Central memory CD4-positive, alpha-beta T cell (primary cell): ENCODE data around the gene HSD17B8.

Source experiments
- DNase-seq: peaks from one replicate; pipeline ENCODE4 v3.0.0; 2022

Gene HSD17B8

DNA sequence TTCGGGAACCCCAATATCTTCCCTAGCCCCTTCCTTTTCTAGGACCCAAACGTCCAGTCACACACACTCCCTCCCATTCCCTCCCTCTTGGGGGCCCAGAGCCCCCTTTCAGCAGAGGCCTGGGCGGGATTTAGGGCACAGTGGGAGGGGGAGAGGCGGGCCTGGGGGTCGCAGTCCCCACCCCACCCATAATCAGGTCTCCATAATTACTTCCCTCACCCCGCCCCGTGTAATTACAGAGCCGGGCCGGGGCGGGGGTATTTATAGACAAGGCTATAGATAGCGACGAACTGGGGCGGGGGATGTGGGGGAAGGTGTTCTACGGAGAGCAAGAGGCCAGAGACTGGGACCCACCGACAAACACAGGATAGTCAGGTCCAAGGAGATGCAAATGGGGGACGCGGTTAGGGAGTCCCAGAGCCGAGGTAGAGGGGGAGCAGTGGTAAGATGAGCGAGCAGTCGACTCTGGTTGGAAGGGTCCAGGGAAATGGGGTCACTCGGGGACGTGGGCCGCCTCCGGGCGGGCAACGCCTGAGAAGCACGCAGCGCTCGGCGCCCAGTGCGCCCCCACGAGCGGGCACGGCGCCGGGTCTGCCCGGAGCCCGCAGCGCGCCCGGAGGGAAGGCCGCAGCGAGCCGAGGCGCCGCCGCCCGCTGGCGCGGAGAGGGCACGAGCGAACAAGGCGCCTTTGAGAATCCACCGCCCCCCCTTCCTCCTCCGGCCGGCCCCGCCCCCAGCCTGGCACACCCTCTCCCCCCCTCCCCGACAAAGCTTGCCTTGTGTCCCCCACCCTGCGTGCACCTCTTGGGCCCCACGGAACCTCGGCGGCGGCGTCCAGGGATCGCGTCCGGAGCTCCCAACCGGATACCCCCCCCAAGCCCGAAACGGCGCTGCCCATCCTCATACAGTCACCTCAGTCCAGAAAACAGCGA, 11.5 kb upstream of the HSD17B8 start:
- DNase-seq: no peak

DNA sequence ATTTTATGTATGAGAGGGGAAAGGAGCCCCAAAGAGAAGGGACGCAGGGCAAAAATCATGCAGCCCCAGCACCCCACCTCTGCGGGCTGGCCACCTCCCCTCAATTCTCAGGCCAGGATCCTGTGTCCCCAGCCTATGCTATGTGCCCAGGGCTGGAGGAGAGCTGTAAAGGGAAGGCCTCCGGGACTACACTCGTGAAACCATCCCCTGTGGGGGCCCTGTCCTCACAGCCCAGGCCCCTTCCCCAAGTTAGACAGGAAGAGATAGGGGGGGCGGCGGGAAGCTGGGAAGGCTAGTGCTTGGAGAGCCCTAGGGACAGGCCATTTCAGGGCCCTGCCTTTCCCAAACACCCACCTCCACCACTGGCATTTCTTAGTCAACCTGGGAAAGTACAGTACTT, 10.8 kb upstream of the HSD17B8 start:
- no peak for DNase-seq

DNA sequence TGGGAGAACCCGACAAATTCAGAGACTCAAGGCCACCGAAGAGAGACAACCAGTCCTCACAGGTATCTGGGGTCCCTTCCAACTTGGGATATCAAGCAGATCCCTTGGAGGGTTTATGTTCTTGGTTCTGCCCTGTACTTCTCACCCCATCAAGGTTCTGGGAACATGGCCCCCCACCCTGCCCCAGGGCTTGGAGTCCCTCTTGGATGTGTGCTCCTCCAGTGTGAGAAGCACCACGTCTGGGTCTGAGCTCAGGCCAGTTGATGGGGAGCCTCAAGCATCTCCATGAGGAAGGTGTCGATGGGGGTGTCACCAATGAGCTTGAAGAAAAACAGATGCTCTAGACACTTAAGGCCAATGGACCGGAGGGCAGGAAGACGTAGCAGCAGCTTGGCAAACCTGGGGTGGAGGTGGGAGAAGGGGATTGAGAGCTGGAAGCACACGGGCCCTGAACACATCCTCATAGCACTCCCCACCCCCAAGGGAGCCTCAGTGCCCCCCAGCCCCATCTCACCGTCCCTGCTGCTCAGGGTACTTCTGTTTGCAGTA, 9.9 kb upstream of the HSD17B8 start:
- DNase-seq: no peak

DNA sequence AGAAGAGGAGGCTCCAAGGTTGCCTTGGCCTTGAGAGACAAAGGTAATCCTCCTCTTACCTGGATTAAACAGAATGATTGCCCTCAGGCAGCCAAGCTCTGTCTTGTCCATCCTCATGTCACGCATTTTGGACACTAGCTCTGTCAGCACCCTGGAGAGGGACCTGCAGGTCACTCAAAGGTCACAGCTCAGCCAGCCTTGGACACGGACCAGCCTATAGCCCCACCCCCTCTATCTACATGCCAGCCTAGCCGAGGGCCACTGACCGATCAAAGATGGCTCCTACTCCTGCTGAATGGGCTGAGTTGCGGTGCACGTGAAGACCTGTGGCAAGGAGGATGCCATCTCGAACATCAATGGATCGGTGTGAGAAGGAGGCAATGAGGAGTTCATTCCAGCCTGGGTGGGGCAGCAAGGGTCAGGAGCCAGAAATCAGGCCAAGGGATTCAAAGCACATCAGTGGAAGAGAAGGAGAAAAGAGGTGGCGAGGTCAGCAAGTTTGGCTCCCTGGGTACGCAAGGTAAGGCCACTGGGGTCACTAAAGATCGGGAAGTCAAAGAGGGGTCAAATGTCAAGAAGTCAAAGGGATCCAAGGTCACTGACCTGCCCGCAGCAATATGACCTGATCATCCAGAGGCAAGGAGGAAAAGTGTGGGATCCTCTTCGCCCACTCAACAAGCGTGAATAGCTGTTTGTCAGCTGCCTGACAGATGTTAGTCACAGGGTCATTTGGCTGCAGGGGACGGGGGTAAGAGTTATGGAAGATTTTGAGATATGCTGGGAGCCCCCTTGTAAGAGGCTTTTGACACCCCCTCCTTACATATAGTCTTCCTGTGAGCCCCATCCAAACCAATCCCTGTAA, 8.9 kb upstream of the HSD17B8 start:
- no peak for DNase-seq

DNA sequence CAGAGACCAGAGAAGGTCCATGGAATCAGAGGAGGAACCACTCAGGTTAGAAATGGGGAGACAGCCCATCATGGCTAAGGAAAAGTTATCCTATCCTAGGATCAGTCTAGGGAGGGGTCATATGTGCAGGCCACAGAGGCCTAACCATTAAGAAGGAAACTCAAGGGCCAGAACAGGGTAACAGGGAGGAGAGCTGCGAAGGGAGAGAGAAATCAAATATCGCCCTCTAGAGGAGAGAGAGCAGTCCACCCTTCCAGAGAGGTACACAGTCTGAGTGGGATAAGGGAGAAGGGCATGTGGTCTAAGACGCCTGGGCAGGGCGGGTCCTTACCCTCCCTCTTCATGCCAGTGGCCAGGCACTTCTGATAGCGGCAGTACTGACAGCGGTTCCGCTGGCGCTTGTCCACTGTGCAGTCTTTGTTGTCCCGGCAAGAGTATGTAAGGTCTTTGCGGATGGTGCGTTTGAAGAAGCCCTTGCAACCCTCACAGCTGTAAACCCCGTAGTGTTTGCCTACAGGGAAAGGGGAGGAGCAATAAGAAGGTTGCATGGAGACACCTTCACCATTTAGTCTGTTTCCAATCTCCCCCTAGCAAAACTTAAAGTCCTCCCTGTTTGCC, 6.9 kb upstream of the HSD17B8 start:
- DNase-seq: peak; percentile 48

DNA sequence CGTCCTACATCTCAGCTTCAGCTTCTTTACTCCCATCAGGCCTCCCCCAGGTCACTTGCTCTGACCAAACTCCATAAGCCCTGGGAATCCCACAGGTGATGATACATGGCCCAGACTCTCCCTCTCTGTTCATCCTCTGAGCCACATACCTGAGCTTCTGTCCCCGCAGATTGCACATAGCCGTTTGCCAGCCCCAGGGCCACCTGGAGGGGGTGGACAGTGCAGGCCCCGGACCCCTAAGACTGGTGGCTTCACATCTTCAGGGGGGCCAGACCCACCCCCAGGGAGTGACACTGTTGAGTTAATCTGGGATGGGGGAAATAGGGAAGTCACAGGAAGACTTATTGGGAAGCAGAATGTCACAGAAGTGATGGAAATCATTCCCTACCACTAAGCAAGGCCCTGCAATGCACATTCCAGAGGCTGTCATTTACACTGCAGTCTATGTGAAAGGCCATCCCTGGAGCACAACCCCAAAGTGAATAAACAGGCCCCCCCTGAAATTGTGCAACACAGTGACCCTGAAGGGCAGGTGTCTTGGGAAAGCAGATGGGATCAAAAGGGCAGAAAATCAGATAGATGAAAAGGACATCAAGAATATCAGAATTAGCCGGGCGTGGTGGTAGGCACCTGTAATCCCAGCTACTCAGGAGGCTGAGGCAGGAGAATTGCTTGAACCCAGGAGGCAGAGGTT, 6.1 kb upstream of the HSD17B8 start:
- no peak for DNase-seq

DNA sequence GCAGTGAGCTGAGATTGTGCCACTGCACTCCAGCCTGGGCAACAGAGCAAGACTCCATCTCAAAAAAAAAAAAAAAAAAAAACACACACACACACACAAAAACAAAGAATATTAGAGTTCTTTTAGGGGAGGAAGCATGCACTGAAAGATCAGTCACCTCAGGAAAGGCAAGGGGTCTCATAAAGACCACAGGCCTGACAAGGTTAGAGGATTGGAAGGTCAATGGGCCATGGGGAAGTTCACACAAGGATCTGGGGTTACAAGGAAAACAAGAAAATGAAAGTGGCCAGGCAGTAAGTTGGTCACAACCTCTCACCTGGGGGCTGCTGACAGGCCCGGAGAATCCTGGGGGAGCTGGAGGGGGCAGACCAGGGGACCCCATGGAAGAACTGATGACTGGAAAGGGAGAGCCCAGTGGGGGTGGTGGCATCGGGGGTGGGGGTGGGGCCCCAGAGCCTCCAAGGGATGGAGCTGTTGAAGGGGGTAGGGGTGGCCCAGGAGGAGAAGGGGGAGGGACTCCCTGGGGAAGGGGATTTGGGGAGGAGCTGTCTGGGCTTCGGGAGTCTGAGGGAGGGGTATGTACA, 5.5 kb upstream of the HSD17B8 start:
- DNase-seq: no peak

DNA sequence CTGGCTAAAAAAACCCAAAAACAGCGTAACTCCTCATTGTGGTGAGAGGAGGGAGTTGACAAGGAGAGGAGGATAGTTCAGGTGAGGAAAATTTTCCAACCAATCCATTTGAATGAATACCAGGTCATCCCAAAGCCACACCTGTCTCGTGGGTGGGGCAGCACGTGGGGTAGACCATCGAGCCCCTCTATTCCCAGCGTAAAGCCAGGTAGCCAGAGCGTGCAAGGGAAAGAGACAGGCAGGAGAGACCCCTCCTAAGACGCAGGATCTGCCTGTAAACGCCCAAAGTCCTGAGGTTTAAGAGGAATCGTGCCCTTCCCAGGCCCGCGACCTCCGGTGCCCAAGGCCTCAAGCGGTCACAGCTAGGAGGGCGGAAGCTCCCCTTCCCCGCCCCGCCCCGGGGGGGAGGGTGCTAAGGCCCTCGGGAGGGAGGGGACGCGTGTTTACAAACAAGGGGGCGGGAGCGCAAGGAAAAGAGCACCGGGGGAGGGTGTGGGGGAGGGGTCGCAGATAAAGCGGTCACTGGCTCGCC, 4.7 kb upstream of the HSD17B8 start:
- no peak for DNase-seq

DNA sequence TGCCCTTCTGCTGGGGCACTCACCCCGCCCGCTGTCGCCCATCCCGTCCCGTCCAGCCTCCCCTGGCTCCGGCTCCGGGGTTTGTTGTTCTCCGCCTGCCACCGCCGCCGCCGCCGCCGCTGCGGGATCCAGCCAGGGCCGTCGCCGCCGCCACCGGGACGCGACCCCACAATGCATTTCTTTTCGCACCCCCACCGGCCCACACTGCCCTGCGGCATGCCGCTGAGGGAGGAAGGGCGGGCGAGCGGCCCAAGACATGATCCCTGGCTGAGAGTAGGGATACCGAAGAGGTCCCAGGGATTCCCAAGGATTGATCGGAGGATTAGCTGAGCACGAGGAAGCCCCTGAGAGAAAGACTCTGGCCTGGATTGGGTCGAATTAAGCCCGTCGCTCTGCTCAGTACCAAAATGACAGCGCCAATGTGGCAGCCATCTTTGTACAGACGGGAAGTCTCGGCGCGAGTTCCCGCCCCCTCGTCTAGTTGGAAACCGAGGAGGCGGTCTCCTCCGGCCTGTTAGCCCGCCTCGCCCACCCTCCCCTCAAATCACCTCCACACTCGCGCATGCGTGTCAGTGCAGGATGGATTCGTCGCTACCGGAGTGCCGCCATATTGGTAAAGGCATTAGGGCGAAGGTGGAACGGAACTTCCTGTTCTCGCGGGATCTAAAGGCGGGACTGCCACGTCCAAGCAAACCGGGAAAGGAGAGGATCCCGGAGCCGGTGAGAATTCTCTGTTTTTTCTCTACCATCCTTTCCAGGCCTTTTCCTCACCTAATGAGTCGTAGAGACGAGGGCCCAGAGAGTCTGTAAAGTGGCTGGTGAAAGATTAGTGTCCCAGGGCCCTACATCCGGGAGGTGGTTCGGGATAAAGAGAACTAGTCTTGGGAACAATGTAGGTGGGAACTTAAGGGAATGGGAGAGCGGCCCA, 4.0 kb upstream of the HSD17B8 start, which contains the start of the genes RXRB and SLC39A7:
Gene RXRB (minus strand): TSS at position 447 of the 928 bp plus-strand sequence. CDS start 189 bp downstream, at position 258.
Gene SLC39A7 (plus strand): TSS at position 649 of the 928 bp plus-strand sequence. CDS start 379 bp downstream, outside the sequence.
- DNase-seq: peak; percentile 98

DNA sequence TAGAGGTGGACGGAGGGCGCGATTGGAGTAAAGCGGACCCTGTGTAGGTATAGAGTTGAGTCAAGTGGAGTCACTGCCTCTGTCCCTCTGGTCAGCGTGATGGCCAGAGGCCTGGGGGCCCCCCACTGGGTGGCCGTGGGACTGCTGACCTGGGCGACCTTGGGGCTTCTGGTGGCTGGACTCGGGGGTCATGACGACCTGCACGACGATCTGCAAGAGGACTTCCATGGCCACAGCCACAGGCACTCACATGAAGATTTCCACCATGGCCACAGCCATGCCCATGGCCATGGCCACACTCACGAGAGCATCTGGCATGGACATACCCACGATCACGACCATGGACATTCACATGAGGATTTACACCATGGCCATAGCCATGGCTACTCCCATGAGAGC, 3.3 kb upstream of the HSD17B8 start:
- no peak for DNase-seq

DNA sequence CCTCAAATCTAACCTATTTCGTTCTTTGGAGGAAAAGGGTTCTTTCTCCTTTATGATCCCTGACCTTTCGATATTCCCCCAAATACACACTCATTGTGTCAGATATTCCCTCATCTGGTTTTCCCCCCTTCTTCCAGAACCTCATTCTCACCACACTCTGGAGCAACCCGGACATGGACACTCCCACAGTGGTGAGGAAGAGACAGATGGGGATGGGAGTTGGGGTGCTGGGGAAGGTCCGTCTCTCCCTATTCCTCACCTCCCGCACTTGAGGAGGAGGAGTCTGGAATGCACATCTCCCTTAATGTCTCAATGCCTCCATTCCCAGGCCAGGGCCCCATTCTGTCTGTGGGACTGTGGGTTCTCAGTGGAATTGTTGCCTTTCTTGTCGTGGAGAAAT, 2.5 kb upstream of the HSD17B8 start:
- DNase-seq: no peak

DNA sequence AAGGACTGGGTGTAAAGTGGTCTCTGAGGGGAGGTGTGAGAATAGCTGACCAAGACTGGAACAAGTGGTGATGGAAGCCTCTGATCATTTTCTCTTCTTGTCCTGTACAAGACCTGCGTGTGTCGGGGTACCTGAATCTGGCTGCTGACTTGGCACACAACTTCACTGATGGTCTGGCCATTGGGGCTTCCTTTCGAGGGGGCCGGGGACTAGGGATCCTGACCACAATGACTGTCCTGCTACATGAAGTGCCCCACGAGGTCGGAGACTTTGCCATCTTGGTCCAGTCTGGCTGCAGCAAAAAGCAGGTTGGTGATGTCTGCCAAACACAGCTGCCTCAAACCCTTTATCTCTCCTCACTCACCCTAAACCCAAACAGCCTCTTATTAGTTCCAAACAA, 1.7 kb upstream of the HSD17B8 start:
- DNase-seq: no peak

DNA sequence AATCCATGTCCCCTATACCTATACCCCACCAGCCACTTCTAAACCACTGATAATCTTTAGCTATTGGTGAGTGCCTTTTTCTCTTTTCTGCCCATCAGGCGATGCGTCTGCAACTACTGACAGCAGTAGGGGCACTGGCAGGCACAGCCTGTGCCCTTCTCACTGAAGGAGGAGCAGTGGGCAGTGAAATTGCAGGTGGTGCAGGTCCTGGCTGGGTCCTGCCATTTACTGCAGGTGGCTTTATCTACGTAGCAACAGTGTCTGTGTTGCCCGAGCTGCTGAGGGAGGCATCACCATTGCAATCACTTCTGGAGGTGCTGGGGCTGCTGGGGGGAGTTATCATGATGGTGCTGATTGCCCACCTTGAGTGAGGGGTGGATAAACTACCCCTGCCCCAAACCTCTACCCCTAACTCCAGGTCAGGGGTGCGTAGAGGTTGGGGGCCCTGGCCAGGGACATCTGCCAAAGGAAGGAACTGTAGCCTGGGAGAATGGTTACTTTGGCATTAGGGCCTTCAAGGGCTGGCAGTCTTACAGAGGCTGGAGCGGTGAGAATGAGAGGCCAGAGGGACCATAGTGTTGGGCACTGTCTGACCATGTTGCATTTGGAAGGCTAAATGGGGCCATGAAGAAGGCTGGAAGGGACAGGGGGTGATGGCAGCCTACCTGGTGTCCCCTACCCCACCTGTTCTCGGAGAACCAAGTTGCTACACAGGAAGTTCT, 851 bp upstream of the HSD17B8 start:
- DNase-seq: no peak

DNA sequence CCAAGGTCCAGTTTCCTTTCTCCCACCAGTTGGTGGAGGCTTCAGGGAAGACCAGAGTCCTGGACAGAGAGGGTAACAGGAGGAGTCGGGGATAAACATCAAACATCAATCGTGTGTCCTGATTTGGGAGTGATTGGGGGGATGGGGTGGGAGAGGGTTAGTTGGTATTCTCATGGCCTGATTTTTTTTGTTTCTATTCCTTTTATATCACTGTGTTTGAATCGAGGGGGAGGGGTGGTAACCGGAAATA, 365 bp upstream of the HSD17B8 start:
- no peak for DNase-seq

DNA sequence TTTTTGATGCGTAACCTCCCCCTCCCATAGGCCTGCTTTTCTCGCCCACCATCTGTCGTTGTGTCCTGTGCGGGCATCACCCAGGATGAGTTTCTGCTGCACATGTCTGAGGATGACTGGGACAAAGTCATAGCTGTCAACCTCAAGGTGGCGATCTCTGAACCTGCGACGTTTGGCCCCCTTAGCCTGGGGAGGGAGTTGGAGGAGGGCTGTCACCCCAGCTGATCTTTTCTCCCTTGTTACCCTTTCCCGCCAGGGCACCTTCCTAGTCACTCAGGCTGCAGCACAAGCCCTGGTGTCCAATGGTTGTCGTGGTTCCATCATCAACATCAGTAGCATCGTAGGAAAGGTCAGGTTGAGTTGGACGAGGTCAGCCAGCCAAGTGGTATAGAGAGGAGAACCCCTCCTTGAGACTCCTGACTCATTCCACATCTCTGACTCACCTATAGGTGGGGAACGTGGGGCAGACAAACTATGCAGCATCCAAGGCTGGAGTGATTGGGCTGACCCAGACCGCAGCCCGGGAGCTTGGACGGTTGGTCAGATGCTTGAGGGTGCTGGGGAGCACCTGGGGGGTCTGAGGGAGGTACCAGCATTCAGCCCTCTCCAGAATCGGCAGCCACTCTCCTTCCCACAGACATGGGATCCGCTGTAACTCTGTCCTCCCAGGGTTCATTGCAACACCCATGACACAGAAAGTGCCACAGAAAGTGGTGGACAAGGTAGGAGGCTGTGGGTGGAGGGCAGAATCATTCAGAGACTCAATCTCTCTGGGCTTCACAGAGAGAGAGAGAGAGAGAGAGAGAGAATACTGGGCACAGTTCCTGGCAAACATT, 954 bp downstream of the HSD17B8 start:
- no peak for DNase-seq

DNA sequence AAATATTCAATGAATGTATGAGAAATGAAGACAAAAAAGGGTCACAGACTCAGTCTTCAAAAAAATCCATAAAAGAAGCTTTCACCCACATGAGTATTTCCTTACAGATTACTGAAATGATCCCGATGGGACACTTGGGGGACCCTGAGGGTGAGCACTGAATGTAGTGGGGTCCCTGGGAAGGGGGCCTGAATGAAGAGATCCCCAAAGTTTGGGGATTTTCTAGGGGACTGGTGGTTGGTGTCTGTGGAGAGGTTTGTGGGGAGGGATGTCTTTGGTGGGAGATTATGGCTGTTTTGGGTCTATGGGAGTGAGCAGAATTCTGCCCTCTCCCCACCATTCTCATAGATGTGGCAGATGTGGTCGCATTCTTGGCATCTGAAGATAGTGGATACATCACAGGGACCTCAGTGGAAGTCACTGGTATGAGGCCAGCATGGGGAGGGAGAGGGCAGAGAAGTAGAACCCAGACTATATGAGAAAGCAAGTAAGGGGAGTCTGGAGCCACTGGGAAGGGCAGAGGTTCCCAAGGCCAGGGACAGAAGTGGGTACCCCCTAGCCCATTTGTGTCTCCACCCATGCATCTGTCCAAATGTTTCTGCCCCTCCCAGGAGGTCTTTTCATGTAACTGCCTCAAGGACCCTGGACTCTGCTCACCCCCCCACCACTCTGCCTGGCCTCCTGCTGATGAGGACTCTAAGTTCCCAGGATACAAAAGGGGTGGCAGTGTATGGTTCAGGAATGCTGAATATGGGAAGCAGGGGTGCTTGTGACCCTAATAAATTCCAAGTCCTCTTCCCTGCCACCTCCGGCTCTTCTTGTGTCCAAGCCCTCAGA, 1.8 kb downstream of the HSD17B8 start:
- DNase-seq: no peak

DNA sequence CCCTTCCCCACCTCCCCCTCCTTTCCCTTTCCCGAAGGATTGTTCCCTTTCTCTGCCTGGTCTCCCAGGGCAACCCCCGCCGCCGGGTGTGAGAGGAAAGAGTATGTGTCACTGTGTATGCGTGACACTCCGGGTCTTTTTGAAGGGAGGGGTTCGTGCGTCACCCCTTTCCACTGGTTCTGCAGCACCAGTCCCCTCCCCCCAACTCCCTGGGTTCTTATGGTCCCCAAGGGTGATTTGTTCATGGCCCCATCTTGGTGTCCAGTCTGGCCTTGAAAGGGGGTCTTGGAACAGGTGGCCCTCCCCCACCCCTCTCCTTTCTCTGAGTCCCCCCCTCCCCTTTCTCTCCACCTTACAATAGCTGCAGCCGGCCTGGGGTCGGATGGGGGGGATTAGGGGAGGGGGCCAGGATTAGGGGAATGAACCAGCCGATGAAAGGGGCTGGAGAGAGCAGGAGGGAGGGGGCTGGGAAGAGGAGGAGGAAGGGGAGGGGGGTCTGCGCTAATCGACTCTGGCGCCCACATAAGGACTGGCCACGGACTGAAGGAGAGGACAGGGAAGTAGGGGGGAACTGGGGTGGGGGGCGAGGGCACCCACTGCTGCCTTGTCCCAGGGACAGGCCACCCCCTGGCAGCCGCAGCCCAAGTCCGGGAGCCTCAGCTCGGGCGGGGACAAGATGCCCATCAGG, 2.6 kb downstream of the HSD17B8 start:
- no peak for DNase-seq
